ENCODE results near the gene TUBA1B. TPM values are rescaled to one million over a fixed set of nuclear protein-coding genes. Genes with fewer than 3 reads are reported as not detected.
"Not testable (repeated sequence)": the region's sequence is repeated elsewhere in the genome, so short reads cannot be mapped to it uniquely, and the experiment has no call there.

The TUBA1B gene
- total and polyA plus RNA-seq, 9 donors = 792 to 1,222 (median 1,099) TPM

- no CpG with 5 or more reads among the region's 3 CpGs for WGBS (ENCODE audit: insufficient coverage)
- DNase-seq = no peak
- Histone ChIP-seq H3K9me3 (replicated peaks; ENCODE audit: control insufficient read depth, low read depth, low read length) (no peaks in the 10 kb centered on the region), H3K36me3 (ENCODE audit: control insufficient read depth, insufficient read depth, low read length) (no peaks in the 10 kb centered on the region), H3K4me1 (ENCODE audit: control insufficient read depth, insufficient read depth, low read length) (no peaks in the 10 kb centered on the region), H3K27ac (ENCODE audit: low read length) (no peak overlapping the region), H3K27me3 (ENCODE audit: control insufficient read depth, insufficient read depth, low read length) (no peaks in the 10 kb centered on the region), H3K4me3 (ENCODE audit: low read length) (no peak overlapping the region)
Observed at GRCh38 chr12:49154221-49154620, 23.0 kb upstream of the TUBA1B start.

DNA sequence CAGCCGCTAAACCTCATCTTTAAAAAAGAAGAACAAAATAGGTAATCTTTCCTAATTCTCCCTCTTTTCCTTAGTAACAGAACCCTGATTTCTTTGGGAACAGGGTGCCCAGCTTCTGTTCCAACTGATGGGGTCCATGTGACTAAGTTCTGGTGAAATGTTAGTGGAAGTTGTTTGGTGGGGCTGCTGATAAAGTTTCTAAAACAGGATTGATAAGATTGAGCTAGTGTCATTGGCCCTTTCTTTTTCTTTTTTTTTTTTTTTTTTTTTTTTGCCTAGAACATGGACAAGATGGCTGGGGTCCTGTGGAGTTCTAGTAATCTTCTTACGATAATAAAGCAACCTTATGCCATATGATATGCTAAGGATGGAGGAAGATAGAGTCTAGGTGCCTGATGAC lies 16.2 kb upstream of the TUBA1B start:
- no peaks in the 10 kb centered on the region for H3K9me3 ChIP-seq (replicated peaks; ENCODE audit: control insufficient read depth, low read depth, low read length)

GRCh38 chr12:49146406-49146805 lies 15.2 kb upstream of the TUBA1B start:
- no peaks in the 10 kb centered on the region for H3K4me1 ChIP-seq (ENCODE audit: control insufficient read depth, insufficient read depth, low read length)
- no peak for DNase-seq
- H3K27ac ChIP-seq (ENCODE audit: low read length) = no peak overlapping the region
- H3K4me3 ChIP-seq (ENCODE audit: low read length) = no peak overlapping the region
- no peaks in the 10 kb centered on the region for H3K36me3 ChIP-seq (ENCODE audit: control insufficient read depth, insufficient read depth, low read length)
- whole genome bisulfite sequencing (ENCODE audit: insufficient coverage) = 100% methylated on average over 1 of the region's 1 CpG
- no peaks in the 10 kb centered on the region for H3K9me3 ChIP-seq (replicated peaks; ENCODE audit: control insufficient read depth, low read depth, low read length)
- H3K27me3 ChIP-seq (ENCODE audit: control insufficient read depth, insufficient read depth, low read length) = no peaks in the 10 kb centered on the region

More for the DNA sequence above, 16.2 kb upstream of the TUBA1B start:
- H3K36me3 ChIP-seq (ENCODE audit: control insufficient read depth, insufficient read depth, low read length) = no peaks in the 10 kb centered on the region
- DNase-seq = no peak
- WGBS (ENCODE audit: insufficient coverage) = no CpG with 5 or more reads among the region's 2 CpGs
- no peak overlapping the region for H3K27ac ChIP-seq (ENCODE audit: low read length)
- H3K27me3 ChIP-seq (ENCODE audit: control insufficient read depth, insufficient read depth, low read length) = no peaks in the 10 kb centered on the region
- H3K4me3 ChIP-seq (ENCODE audit: low read length) = no peak overlapping the region
- H3K4me1 ChIP-seq (ENCODE audit: control insufficient read depth, insufficient read depth, low read length) = no peaks in the 10 kb centered on the region

GRCh38 chr12:49144384-49144783 lies 13.2 kb upstream of the TUBA1B start:
- Histone ChIP-seq H3K9me3 (replicated peaks; ENCODE audit: control insufficient read depth, low read depth, low read length) (no peaks in the 10 kb centered on the region), H3K27ac (ENCODE audit: low read length) (no peak overlapping the region), H3K27me3 (ENCODE audit: control insufficient read depth, insufficient read depth, low read length) (no peaks in the 10 kb centered on the region), H3K4me3 (ENCODE audit: low read length) (no peak overlapping the region), H3K36me3 (ENCODE audit: control insufficient read depth, insufficient read depth, low read length) (no peaks in the 10 kb centered on the region), H3K4me1 (ENCODE audit: control insufficient read depth, insufficient read depth, low read length) (no peaks in the 10 kb centered on the region)
- no peak for DNase-seq
- WGBS (ENCODE audit: insufficient coverage) = 81% methylated on average over 2 of the region's 2 CpGs

DNA sequence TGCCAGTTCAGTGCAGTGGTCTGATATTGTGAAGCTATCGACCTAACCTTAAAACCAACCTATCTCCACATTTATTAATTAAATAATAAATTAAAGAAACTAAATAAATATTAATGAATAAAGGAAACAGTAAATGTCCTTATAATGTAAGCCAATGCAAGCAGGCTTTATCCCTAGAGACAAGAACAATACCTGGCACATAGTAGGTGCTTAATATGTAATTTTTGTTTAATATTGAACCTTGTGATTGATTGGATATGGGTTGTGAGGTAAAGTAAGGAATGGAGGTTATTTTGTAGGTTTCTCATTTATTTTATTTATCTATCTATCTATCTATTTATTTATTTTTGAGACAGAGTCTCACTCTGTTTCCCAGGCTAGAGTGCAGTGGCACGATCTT lies 7.8 kb upstream of the TUBA1B start:
- WGBS (ENCODE audit: insufficient coverage) = no CpG with 5 or more reads among the region's 2 CpGs
- Histone ChIP-seq H3K9me3 (replicated peaks; ENCODE audit: control insufficient read depth, low read depth, low read length) (no peaks in the 10 kb centered on the region), H3K27ac (ENCODE audit: low read length) (no peak overlapping the region), H3K27me3 (ENCODE audit: control insufficient read depth, insufficient read depth, low read length) (no peaks in the 10 kb centered on the region), H3K4me3 (ENCODE audit: low read length) (no peak overlapping the region), H3K4me1 (ENCODE audit: control insufficient read depth, insufficient read depth, low read length) (no peaks in the 10 kb centered on the region), H3K36me3 (ENCODE audit: control insufficient read depth, insufficient read depth, low read length) (peaks cover 2% of the 10 kb centered on the region)
- DNase-seq = no peak

GRCh38 chr12:49138587-49138986 lies 7.4 kb upstream of the TUBA1B start:
- H3K4me1 ChIP-seq (ENCODE audit: control insufficient read depth, insufficient read depth, low read length) = peaks cover 2% of the 10 kb centered on the region
- H3K4me3 ChIP-seq (ENCODE audit: low read length) = no peak overlapping the region
- 100% methylated on average over 1 of the region's 2 CpGs for WGBS (ENCODE audit: insufficient coverage)
- H3K36me3 ChIP-seq (ENCODE audit: control insufficient read depth, insufficient read depth, low read length) = peaks cover 2% of the 10 kb centered on the region
- no peak for DNase-seq
- H3K27me3 ChIP-seq (ENCODE audit: control insufficient read depth, insufficient read depth, low read length) = no peaks in the 10 kb centered on the region
- no peak overlapping the region for H3K27ac ChIP-seq (ENCODE audit: low read length)
- H3K9me3 ChIP-seq (replicated peaks; ENCODE audit: control insufficient read depth, low read depth, low read length) = no peaks in the 10 kb centered on the region

GRCh38 chr12:49137476-49137875 lies 6.3 kb upstream of the TUBA1B start:
- Histone ChIP-seq H3K4me1 (ENCODE audit: control insufficient read depth, insufficient read depth, low read length) (peaks cover 6% of the 10 kb centered on the region), H3K27me3 (ENCODE audit: control insufficient read depth, insufficient read depth, low read length) (no peaks in the 10 kb centered on the region), H3K9me3 (replicated peaks; ENCODE audit: control insufficient read depth, low read depth, low read length) (no peaks in the 10 kb centered on the region), H3K27ac (ENCODE audit: low read length) (no peak overlapping the region), H3K4me3 (ENCODE audit: low read length) (no peak overlapping the region), H3K36me3 (ENCODE audit: control insufficient read depth, insufficient read depth, low read length) (peaks cover 2% of the 10 kb centered on the region)
- DNase-seq = no peak
- no CpG with 5 or more reads among the region's 1 CpG for WGBS (ENCODE audit: insufficient coverage)

DNA sequence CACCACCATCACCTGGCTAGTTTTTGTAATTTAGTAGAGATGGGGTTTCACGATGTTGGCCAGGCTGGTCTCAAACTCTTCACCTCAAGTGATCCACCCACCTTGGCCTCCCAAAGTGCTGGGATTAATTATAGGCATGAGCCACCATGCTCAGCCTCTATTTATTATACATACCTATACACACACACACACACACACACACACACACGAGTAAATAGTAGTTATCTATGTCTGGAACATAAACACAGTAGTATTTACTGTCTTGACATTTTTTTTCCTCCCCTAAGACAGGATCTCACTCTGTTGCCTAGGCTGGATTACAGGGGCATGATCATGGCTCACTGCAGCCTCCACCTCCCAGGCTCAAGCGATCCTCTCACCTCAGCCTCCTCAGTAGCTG lies 5.8 kb upstream of the TUBA1B start:
- not testable (repeated sequence) for H3K4me3 ChIP-seq (ENCODE audit: low read length); H3K27ac ChIP-seq (ENCODE audit: low read length); H3K27me3 ChIP-seq (ENCODE audit: control insufficient read depth, insufficient read depth, low read length); H3K9me3 ChIP-seq (replicated peaks; ENCODE audit: control insufficient read depth, low read depth, low read length); DNase-seq; H3K4me1 ChIP-seq (ENCODE audit: control insufficient read depth, insufficient read depth, low read length); H3K36me3 ChIP-seq (ENCODE audit: control insufficient read depth, insufficient read depth, low read length)
- WGBS (ENCODE audit: insufficient coverage) = no CpG with 5 or more reads among the region's 3 CpGs

- H3K36me3 ChIP-seq (ENCODE audit: control insufficient read depth, insufficient read depth, low read length) = peaks cover 21% of the 10 kb centered on the region
- peaks cover 22% of the 10 kb centered on the region for H3K4me1 ChIP-seq (ENCODE audit: control insufficient read depth, insufficient read depth, low read length)
- no peak for DNase-seq
- H3K27ac ChIP-seq (ENCODE audit: low read length) = no peak overlapping the region
- no peaks in the 10 kb centered on the region for H3K9me3 ChIP-seq (replicated peaks; ENCODE audit: control insufficient read depth, low read depth, low read length)
- no peaks in the 10 kb centered on the region for H3K27me3 ChIP-seq (ENCODE audit: control insufficient read depth, insufficient read depth, low read length)
- 87% methylated on average over 3 of the region's 10 CpGs for WGBS (ENCODE audit: insufficient coverage)
- no peak overlapping the region for H3K4me3 ChIP-seq (ENCODE audit: low read length)
Observed at GRCh38 chr12:49133590-49133989, 2.4 kb upstream of the TUBA1B start.

- no CpG with 5 or more reads among the region's 5 CpGs for WGBS (ENCODE audit: insufficient coverage)
- Histone ChIP-seq H3K27ac (ENCODE audit: low read length) (peak overlapping the region; percentile 59), H3K27me3 (ENCODE audit: control insufficient read depth, insufficient read depth, low read length) (no peaks in the 10 kb centered on the region), H3K4me3 (ENCODE audit: low read length) (no peak overlapping the region), H3K4me1 (ENCODE audit: control insufficient read depth, insufficient read depth, low read length) (peaks cover 22% of the 10 kb centered on the region), H3K36me3 (ENCODE audit: control insufficient read depth, insufficient read depth, low read length) (peaks cover 23% of the 10 kb centered on the region), H3K9me3 (replicated peaks; ENCODE audit: control insufficient read depth, low read depth, low read length) (no peaks in the 10 kb centered on the region)
- DNase-seq = no peak
Observed at GRCh38 chr12:49133014-49133413, 1.8 kb upstream of the TUBA1B start.

- DNase-seq = peak; percentile 81
- WGBS (ENCODE audit: insufficient coverage) = 4% methylated on average over 3 of the region's 9 CpGs
- H3K27ac ChIP-seq (ENCODE audit: low read length) = peak overlapping the region; percentile 96
- H3K27me3 ChIP-seq (ENCODE audit: control insufficient read depth, insufficient read depth, low read length) = no peaks in the 10 kb centered on the region
- H3K36me3 ChIP-seq (ENCODE audit: control insufficient read depth, insufficient read depth, low read length) = peaks cover 30% of the 10 kb centered on the region
- no peaks in the 10 kb centered on the region for H3K9me3 ChIP-seq (replicated peaks; ENCODE audit: control insufficient read depth, low read depth, low read length)
- H3K4me1 ChIP-seq (ENCODE audit: control insufficient read depth, insufficient read depth, low read length) = peaks cover 22% of the 10 kb centered on the region
- peak overlapping the region; percentile 54 for H3K4me3 ChIP-seq (ENCODE audit: low read length)
Observed at GRCh38 chr12:49131894-49132461, 783 bp upstream of the TUBA1B start.
